CD14-positive monocyte (primary cell): Measurements from ENCODE around the gene GTF3C1. TPM values are rescaled to one million over a fixed set of nuclear protein-coding genes. Genes with fewer than 3 reads are reported as not detected.

Source experiments
- DNase-seq, 3 donors: peaks; one replicate each; pipeline ENCODE4 v3.0.0-alpha.2; 2011 to 2022
- H2AFZ ChIP-seq: 2 replicates; pipeline ENCODE4 v1.6.0; 2012; ENCODE audit warnings: mild to moderate bottlenecking, low read depth, low read length, inconsistent platforms; ENCODE audit not compliant: insufficient read depth, poor library complexity, severe bottlenecking
- H3K27ac ChIP-seq, 2 donors: 1 replicate in 1 of 2; 2 replicates in 1 of 2; pipeline ENCODE4 v1.5.1; 2012 to 2013; ENCODE audit warnings: low read length in 2 of 2, control low read depth in 1 of 2, inconsistent platforms in 1 of 2, low read depth in 1 of 2, mild to moderate bottlenecking in 1 of 2
- H3K27me3 ChIP-seq, 2 donors: one replicate each; pipeline versions ENCODE4 v1.6.0 to v1.6.1; 2011 to 2013; ENCODE audit warnings: low read length in 2 of 2; ENCODE audit not compliant: control insufficient read depth in 2 of 2, insufficient read depth in 2 of 2
- H3K36me3 ChIP-seq, 2 donors: replicated peaks in 1 of 2; 1 replicate in 1 of 2; 2 replicates in 1 of 2; pipeline versions ENCODE4 v1.5.1 to v1.6.1; 2012 to 2013; ENCODE audit warnings: low read length in 2 of 2, control low read depth in 1 of 2, inconsistent platforms in 1 of 2, mild to moderate bottlenecking in 1 of 2; ENCODE audit not compliant: insufficient read depth in 2 of 2, control insufficient read depth in 1 of 2
- H3K4me1 ChIP-seq, 2 donors: 1 replicate in 1 of 2; 2 replicates in 1 of 2; pipeline versions ENCODE4 v1.5.1 to v1.6.1; 2012 to 2013; ENCODE audit warnings: low read length in 2 of 2, control low read depth in 1 of 2, inconsistent platforms in 1 of 2, mild to moderate bottlenecking in 1 of 2, moderate library complexity in 1 of 2; ENCODE audit not compliant: insufficient read depth in 2 of 2, control insufficient read depth in 1 of 2
- H3K4me2 ChIP-seq: replicated peaks from 2 replicates; pipeline ENCODE3; 2012; ENCODE audit warnings: low read length, moderate library complexity, mild to moderate bottlenecking; ENCODE audit not compliant: poor library complexity, severe bottlenecking; ENCODE audit errors: extremely low read depth
- H3K4me3 ChIP-seq, 3 experiments: fragments of 200-600 bp in 1 of 3; sonication (generic) in 1 of 3; replicated peaks in 1 of 3; 1 replicate in 2 of 3; 2 replicates in 1 of 3; pipeline ENCODE4 v1.5.1; 2011 to 2013; ENCODE audit warnings: low read length in 3 of 3, mild to moderate bottlenecking in 3 of 3, control low read depth in 2 of 3, low read depth in 2 of 3, inconsistent platforms in 1 of 3, moderate library complexity in 1 of 3
- H3K79me2 ChIP-seq: 2 replicates; pipeline ENCODE4 v1.6.0; 2012; ENCODE audit warnings: mild to moderate bottlenecking, control low read depth, inconsistent platforms, low read length, moderate library complexity; ENCODE audit not compliant: insufficient read depth
- H3K9ac ChIP-seq: 2 replicates; pipeline ENCODE4 v1.6.0; 2017; ENCODE audit warnings: low read length, mild to moderate bottlenecking; ENCODE audit not compliant: insufficient read depth, poor library complexity, severe bottlenecking
- H3K9me3 ChIP-seq, 2 donors: replicated peaks in 1 of 2; 1 replicate in 1 of 2; 2 replicates in 1 of 2; pipeline versions ENCODE4 v1.5.1 to v1.6.1; 2012 to 2013; ENCODE audit warnings: low read length in 2 of 2, control low read depth in 1 of 2; ENCODE audit not compliant: control insufficient read depth in 1 of 2, insufficient read depth in 1 of 2
- H4K20me1 ChIP-seq: 2 replicates; pipeline ENCODE4 v1.6.0; 2012; ENCODE audit warnings: mild to moderate bottlenecking, low read length, control low read depth, moderate library complexity; ENCODE audit not compliant: insufficient read depth
- H3K27ac Mint-ChIP-seq, 7 donors: one replicate each; pipeline ENCODE4 v1.8.0; 2020; ENCODE audit warnings: mild to moderate bottlenecking in 7 of 7, mixed read lengths in 7 of 7, moderate library complexity in 6 of 7, inconsistent platforms in 2 of 7
- H3K27me3 Mint-ChIP-seq, 3 donors: one replicate each; pipeline ENCODE4 v1.8.0; 2021 to 2022; ENCODE audit warnings: low read depth in 3 of 3, mild to moderate bottlenecking in 3 of 3, mixed read lengths in 3 of 3, moderate library complexity in 3 of 3, inconsistent platforms in 1 of 3
- H3K36me3 Mint-ChIP-seq, 2 donors: one replicate each; pipeline ENCODE4 v1.8.0; 2020; ENCODE audit warnings: mixed read lengths in 2 of 2, inconsistent platforms in 1 of 2, mild to moderate bottlenecking in 1 of 2
- H3K4me1 Mint-ChIP-seq: one replicate; pipeline ENCODE4 v1.8.0; 2020; ENCODE audit warnings: mild to moderate bottlenecking, mixed read lengths
- H3K4me3 Mint-ChIP-seq, 2 donors: one replicate each; pipeline ENCODE4 v1.8.0; 2020; ENCODE audit warnings: mild to moderate bottlenecking in 2 of 2, mixed read lengths in 2 of 2, moderate library complexity in 1 of 2
- H3K9me3 Mint-ChIP-seq, 7 donors: one replicate each; pipeline ENCODE4 v1.8.0; 2020 to 2022; ENCODE audit warnings: mixed read lengths in 7 of 7, mild to moderate bottlenecking in 6 of 7, moderate library complexity in 6 of 7, inconsistent platforms in 2 of 7
- WGBS: methylation state at CpG from one replicate; pipeline ENCODE4 v1.1.5; 2013; ENCODE audit warnings: missing lambda C conversion rate; ENCODE audit not compliant: insufficient coverage; 5-methylcytosine and 5-hydroxymethylcytosine counted together
- intact Hi-C, 2 donors: fragments of 100-400 bp; cut with micrococcal nuclease; formaldehyde crosslinking; loops; one replicate each; pipeline versions ENCODE4 v1.15.0 to v1.15.1; 2023
- polyA plus RNA-seq, 3 donors: library from polyadenylated mRNA; depleted of rRNA in 1 of 3; unstranded in 2 of 3; stranded (reverse) in 1 of 3; fragments of 300-500 nt in 2 of 3; fragments of >200 nt in 1 of 3; fragmentation: Illumina TruSeq in 2 of 3; gene quantifications; 1 replicate in 2 of 3; 2 replicates in 1 of 3; pipeline ENCODE4 v1.2.3, GENCODE V29; 2012 to 2021
- TF ChIP-seq, protein P1 (sequence below): fragments of 200-600 bp; IDR thresholded peaks from one replicate; pipeline ENCODE4 v1.8.0; 2022; ENCODE audit warnings: antibody characterized with exemption, mild to moderate bottlenecking

GTF3C1 gene
- polyA plus RNA-seq, 3 donors, result 7.0 to 22.0 (median 12.8) TPM

DNA sequence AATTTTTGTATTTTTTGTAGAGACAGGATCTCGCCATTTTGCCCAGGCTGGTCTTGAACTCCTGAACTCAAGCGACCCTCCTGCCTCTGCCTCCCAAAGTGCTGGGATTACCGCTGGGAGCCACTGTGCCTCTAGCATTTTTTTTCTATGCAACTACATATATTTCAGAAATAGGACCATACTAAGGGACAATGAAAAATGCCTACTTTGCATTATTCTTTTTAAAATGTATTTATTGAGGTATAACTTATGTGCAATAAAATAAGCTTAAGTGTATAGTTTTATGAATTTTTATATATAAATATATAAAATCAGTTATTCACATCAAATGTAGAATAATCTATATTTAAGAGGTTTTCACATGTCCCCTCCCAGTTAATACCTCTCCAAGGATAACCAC, 38.3 kb upstream of the GTF3C1 start:
- Histone ChIP-seq H3K27ac (no peak overlapping the region), H3K79me2 (no peaks in the 10 kb centered on the region), H3K4me1 (peaks cover 10% of the 10 kb centered on the region in 2 donors), H4K20me1 (no peaks in the 10 kb centered on the region), H3K27me3 (no peaks in the 10 kb centered on the region), H3K9ac (no peak overlapping the region), H3K4me2 (no peak overlapping the region), H2AFZ (no peak overlapping the region), H3K9me3 (no peaks in the 10 kb centered on the region), H3K4me3 (no peak overlapping the region), H3K36me3 (no peaks in the 10 kb centered on the region)
- intact Hi-C loops, result no loop called here
- no peak overlapping the region for H3K4me3 Mint-ChIP-seq
- TF ChIP-seq, protein P1, sequence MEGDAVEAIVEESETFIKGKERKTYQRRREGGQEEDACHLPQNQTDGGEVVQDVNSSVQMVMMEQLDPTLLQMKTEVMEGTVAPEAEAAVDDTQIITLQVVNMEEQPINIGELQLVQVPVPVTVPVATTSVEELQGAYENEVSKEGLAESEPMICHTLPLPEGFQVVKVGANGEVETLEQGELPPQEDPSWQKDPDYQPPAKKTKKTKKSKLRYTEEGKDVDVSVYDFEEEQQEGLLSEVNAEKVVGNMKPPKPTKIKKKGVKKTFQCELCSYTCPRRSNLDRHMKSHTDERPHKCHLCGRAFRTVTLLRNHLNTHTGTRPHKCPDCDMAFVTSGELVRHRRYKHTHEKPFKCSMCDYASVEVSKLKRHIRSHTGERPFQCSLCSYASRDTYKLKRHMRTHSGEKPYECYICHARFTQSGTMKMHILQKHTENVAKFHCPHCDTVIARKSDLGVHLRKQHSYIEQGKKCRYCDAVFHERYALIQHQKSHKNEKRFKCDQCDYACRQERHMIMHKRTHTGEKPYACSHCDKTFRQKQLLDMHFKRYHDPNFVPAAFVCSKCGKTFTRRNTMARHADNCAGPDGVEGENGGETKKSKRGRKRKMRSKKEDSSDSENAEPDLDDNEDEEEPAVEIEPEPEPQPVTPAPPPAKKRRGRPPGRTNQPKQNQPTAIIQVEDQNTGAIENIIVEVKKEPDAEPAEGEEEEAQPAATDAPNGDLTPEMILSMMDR, result no peak
- H3K4me1 Mint-ChIP-seq, result peaks cover 12% of the 10 kb centered on the region
- no peak for DNase-seq
- H3K9me3 Mint-ChIP-seq, result no peaks in the 10 kb centered on the region
- H3K27ac Mint-ChIP-seq, result peak overlapping the region in 1 of 7 donors; percentile 60
- peaks cover 16 to 45% of the 10 kb centered on the region in 2 donors for H3K36me3 Mint-ChIP-seq
- peaks cover 0 to 2% (median 1%) of the 10 kb centered on the region in 3 donors for H3K27me3 Mint-ChIP-seq
- 100% methylated on average over 2 of the region's 3 CpGs for WGBS

DNA sequence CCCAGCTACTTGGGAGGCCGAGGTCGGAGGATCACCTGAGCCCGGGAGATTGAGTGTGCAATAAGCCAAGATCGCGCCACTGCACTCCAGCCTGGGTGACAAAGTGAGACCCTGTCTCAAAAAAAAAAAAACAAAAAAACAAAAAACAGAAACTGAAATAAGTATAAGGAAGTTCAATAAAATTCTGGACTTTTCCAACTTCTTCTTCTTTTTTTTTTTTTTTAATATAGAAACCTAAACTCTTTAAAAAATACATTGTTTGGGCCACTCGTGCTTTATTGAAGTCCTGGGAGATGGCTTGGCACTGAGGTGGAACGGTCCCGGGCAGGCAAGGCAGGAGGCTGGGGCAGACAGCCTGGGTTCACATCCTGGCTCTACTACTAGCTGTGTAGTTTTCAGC, 37.0 kb upstream of the GTF3C1 start:
- Histone ChIP-seq H3K4me2 (peak overlapping the region; percentile 29), H3K9ac (peak overlapping the region; percentile 17), H3K36me3 (no peaks in the 10 kb centered on the region), H3K27ac (peak overlapping the region; percentile 31 to 64), H3K9me3 (no peaks in the 10 kb centered on the region), H4K20me1 (no peaks in the 10 kb centered on the region), H3K79me2 (no peaks in the 10 kb centered on the region), H3K27me3 (no peaks in the 10 kb centered on the region), H3K4me1 (peaks cover 16 to 19% of the 10 kb centered on the region in 2 donors), H2AFZ (no peak overlapping the region), H3K4me3 (peak overlapping the region in 1 of 3 experiments; percentile 19)
- no peak for DNase-seq
- H3K27me3 Mint-ChIP-seq, result peaks cover 0 to 2% (median 1%) of the 10 kb centered on the region in 3 donors
- peak overlapping the region; percentile 8 to 69 (median 52) for H3K27ac Mint-ChIP-seq
- H3K36me3 Mint-ChIP-seq, result peaks cover 17 to 42% of the 10 kb centered on the region in 2 donors
- H3K4me1 Mint-ChIP-seq, result peaks cover 21% of the 10 kb centered on the region
- intact Hi-C loops, result no loop called here
- WGBS, result 88% methylated on average over 3 of the region's 8 CpGs
- TF ChIP-seq, protein P1, result no peak
- peak overlapping the region; percentile 56 to 67 for H3K4me3 Mint-ChIP-seq
- H3K9me3 Mint-ChIP-seq, result peaks cover 0 to 3% (median 0%) of the 10 kb centered on the region in 7 donors
